Spleen (tissue), 11 donors: Measurements from ENCODE around the gene NDUFB10. TPM values are rescaled to one million over a fixed set of nuclear protein-coding genes. Genes with fewer than 3 reads are reported as not detected.

ENCODE experiments used
- DNase-seq: peaks from one replicate; pipeline ENCODE4 v3.0.0-alpha.2; 2020
- H3K27ac ChIP-seq, 8 donors: fragments of 200-600 bp; sonication (generic) in 7 of 8; 1 replicate in 4 of 8; 2 replicates in 4 of 8; pipeline versions ENCODE4 v1.5.0 to v1.8.0; 2016 to 2021; ENCODE audit warnings: inconsistent platforms in 4 of 8, mild to moderate bottlenecking in 4 of 8, moderate library complexity in 1 of 8
- H3K27me3 ChIP-seq, 7 donors: fragments of 200-600 bp; sonication (generic) in 6 of 7; replicated peaks in 1 of 7; 1 replicate in 4 of 7; 2 replicates in 3 of 7; pipeline versions ENCODE4 v1.5.0 to v1.8.0; 2016 to 2021; ENCODE audit warnings: inconsistent platforms in 3 of 7, mild to moderate bottlenecking in 1 of 7
- H3K36me3 ChIP-seq, 6 donors: fragments of 200-600 bp; sonication (generic) in 5 of 6; 1 replicate in 4 of 6; 2 replicates in 2 of 6; pipeline versions ENCODE4 v1.5.0 to v1.8.0; 2016 to 2021; ENCODE audit warnings: inconsistent platforms in 2 of 6
- H3K4me1 ChIP-seq, 6 donors: fragments of 200-600 bp; sonication (generic) in 5 of 6; 1 replicate in 3 of 6; 2 replicates in 3 of 6; pipeline versions ENCODE4 v1.5.0 to v1.8.0; 2016 to 2021; ENCODE audit warnings: inconsistent platforms in 3 of 6
- H3K4me3 ChIP-seq, 8 donors: fragments of 200-600 bp; sonication (generic) in 7 of 8; 1 replicate in 4 of 8; 2 replicates in 4 of 8; pipeline versions ENCODE4 v1.5.0 to v1.8.0; 2016 to 2021; ENCODE audit warnings: inconsistent platforms in 4 of 8, mild to moderate bottlenecking in 4 of 8, moderate library complexity in 2 of 8
- H3K9me3 ChIP-seq, 8 donors: fragments of 200-600 bp; sonication (generic) in 7 of 8; 1 replicate in 4 of 8; 2 replicates in 4 of 8; pipeline versions ENCODE4 v1.5.0 to v1.8.0; 2016 to 2021; ENCODE audit warnings: inconsistent platforms in 4 of 8
- POLR2A ChIP-seq, 3 donors: fragments of 450-650 bp; IDR thresholded peaks; one replicate each; pipeline ENCODE4 v1.5.1; 2017; ENCODE audit warnings: antibody characterized with exemption in 3 of 3, mild to moderate bottlenecking in 1 of 3
- POLR2AphosphoS5 ChIP-seq, 3 donors: sonication (generic); formaldehyde crosslinking; IDR thresholded peaks; one replicate each; pipeline ENCODE4 v1.5.1; 2017; ENCODE audit warnings: antibody characterized with exemption in 3 of 3
- WGBS, 5 donors: extraction: QIAGEN DNeasy Blood & Tissue Kit in 3 of 5; methylation state at CpG; one replicate each; pipeline versions ENCODE4 v1.1.5 to v1.1.7; 2013 to 2018; 5-methylcytosine and 5-hydroxymethylcytosine counted together
- intact Hi-C: fragments of 100-400 bp; cut with DNase I; formaldehyde crosslinking; loops from one replicate; pipeline ENCODE4 v1.15.0; 2023; ENCODE audit warnings: low total_unique reads
- polyA plus RNA-seq, 3 donors: library from polyadenylated mRNA; stranded (reverse); fragments of 200-250 nt; gene quantifications; one replicate each; pipeline ENCODE4 v1.2.1, GENCODE V29; 2013
- total RNA-seq, 7 donors: library from RNA; depleted of rRNA in 3 of 7; stranded (reverse); fragments of >200 nt in 3 of 7; fragmentation: NEBNext Ultra II Directional in 4 of 7; extraction: Animal tissue kit (Norgen Biotek cat#: 25700) in 4 of 7; gene quantifications; one replicate each; pipeline versions ENCODE4 v1.1.0 to v1.2.1, GENCODE V29; 2016 to 2021
- TF ChIP-seq, protein P1 (sequence below), 11 experiments: fragments of 200-600 bp in 7 of 11; fragments of 450-650 bp in 4 of 11; sonication (generic) in 4 of 11; IDR thresholded peaks in 8 of 11; conservative IDR thresholded peaks in 3 of 11; 1 replicate in 7 of 11; 2 replicates in 4 of 11; pipeline versions ENCODE4 v1.4.0 to v1.8.0; 2016 to 2021; ENCODE audit warnings: antibody characterized with exemption in 11 of 11, inconsistent platforms in 4 of 11, mild to moderate bottlenecking in 1 of 11
- donor health status: healthy with polysubstance abuse.
- donor health status: DM: no; HTN: no; CAD: no; lungs with moderate emphysema.
- donor health status: DM: no; HTN: no; CAD: no.
- donor health status: Bipolar disorder and iron deficiency.
- donor health status: healthy.
- donor health status: DM: no; HTN: no; CAD: no.
- donor health status: DM: yes; HTN: yes; CAD: no.

NDUFB10 gene
- total and polyA plus RNA-seq, 10 donors: 69.3 to 225 (median 137) TPM

DNA sequence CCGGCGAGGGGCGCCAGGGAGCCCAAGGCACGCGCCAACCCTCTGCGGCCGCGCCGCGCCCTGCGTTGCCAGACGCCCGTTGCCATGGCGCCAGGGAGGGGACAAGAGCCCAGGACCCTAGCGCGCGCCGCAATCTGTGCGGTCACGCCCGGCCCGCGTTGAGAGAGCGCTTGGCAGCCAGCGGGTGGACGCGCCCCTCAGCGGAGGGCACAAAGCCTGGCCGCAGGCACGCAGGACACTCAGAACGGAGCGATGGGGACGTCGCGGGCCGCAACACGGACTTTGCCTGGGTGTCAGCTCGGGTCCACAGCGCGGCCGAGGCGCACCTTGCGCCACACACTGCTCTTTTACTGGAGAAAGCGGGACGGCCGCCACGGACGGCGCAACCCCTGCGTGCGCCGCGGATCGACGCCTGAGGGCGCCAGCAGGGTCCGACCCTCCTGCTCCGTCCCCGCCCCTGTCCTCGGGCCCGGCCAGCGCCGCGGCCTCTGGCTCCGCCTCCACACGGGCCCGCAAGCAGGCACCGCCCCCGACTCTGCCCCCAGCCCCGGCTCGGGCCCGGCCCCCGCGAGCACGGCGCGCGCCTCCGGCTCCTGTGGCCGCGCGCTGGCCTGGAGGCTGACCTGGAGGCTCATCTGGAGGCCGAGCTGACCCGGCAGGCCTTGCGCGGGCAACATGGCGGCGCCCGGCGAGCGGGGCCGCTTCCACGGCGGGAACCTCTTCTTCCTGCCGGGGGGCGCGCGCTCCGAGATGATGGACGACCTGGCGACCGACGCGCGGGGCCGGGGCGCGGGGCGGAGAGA is 24.4 kb downstream of the NDUFB10 start, which contains the start of gene GFER:
Gene GFER (plus strand): TSS at position 650 of the 803 bp plus-strand sequence. CDS start 26 bp downstream, at position 676.
- WGBS, 5 donors: 0 to 2% (median 1%) methylated on average over 31 to 109 of the region's 109 CpGs
- TF ChIP-seq POLR2AphosphoS5 (IDR thresholded peaks at IDR 0.05) (peak; percentile 66 to 83 (median 71)), POLR2A (IDR thresholded peaks at IDR 0.05) (peak in 2 of 3 donors; percentile 44 to 50)
- TF ChIP-seq, protein P1, sequence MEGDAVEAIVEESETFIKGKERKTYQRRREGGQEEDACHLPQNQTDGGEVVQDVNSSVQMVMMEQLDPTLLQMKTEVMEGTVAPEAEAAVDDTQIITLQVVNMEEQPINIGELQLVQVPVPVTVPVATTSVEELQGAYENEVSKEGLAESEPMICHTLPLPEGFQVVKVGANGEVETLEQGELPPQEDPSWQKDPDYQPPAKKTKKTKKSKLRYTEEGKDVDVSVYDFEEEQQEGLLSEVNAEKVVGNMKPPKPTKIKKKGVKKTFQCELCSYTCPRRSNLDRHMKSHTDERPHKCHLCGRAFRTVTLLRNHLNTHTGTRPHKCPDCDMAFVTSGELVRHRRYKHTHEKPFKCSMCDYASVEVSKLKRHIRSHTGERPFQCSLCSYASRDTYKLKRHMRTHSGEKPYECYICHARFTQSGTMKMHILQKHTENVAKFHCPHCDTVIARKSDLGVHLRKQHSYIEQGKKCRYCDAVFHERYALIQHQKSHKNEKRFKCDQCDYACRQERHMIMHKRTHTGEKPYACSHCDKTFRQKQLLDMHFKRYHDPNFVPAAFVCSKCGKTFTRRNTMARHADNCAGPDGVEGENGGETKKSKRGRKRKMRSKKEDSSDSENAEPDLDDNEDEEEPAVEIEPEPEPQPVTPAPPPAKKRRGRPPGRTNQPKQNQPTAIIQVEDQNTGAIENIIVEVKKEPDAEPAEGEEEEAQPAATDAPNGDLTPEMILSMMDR (IDR thresholded peaks at IDR 0.05 in 8 of 11, conservative IDR thresholded peaks at IDR 0.05 in 3 of 11): peak in 9 of 11 experiments; percentile 4 to 65 (median 49)
- H3K9me3 ChIP-seq: no peaks in the 10 kb centered on the region
- peak within 1 kb of the TSS; percentile 76 to 94 (median 88) for H3K4me3 ChIP-seq
- peak; percentile 96 for DNase-seq
- H3K4me1 ChIP-seq: peaks cover 16 to 51% (median 34%) of the 10 kb centered on the region in 6 donors
- peaks cover 0 to 32% (median 20%) of the 10 kb centered on the region in 6 donors for H3K36me3 ChIP-seq
- H3K27ac ChIP-seq: peak within 1 kb of the TSS; percentile 55 to 87 (median 82)
- H3K27me3 ChIP-seq: peaks cover 3 to 58% (median 29%) of the 10 kb centered on the region in 7 donors
- intact Hi-C loops: no loop called here

DNA sequence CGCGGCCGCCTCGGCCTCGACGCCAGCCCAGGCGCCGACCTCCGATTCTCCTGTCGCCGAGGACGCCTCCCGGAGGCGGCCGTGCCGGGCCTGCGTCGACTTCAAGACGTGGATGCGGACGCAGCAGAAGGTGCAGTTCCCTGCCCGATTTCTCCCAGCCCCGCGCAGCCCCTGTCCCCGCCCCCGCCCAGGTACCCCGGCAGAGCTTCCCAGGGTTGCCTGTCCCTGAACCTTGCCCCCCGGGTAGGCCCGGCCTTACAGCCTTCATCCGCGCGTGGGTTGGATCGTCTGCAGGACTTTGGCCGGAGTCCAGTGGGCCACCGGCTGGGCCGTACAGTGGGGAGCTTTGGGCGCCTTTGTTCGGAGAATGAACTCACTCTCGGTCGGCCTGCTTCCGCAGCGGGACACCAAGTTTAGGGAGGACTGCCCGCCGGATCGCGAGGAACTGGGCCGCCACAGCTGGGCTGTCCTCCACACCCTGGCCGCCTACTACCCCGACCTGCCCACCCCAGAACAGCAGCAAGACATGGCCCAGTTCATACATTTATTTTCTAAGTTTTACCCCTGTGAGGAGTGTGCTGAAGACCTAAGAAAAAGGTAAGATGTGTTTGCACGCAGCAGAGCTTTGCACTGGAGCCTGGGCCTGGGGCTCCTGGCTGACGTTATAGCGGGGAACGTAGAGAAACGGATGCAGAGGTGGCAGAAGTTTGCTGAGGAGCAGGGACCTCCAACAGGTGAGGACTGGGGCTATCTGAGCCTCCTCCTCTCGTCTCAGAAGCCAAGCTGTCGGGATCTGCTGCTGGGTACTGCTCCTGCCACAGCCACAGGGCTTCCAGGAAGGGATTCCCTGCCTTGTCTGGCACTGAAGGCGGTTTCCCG is 25.2 kb downstream of the NDUFB10 start:
- DNase-seq: no peak
- peak overlapping the region; percentile 55 to 87 (median 82) for H3K27ac ChIP-seq
- 14 to 44% (median 15%) methylated on average over 19 to 58 of the region's 58 CpGs for WGBS, 5 donors
- peaks cover 0 to 24% (median 16%) of the 10 kb centered on the region in 6 donors for H3K36me3 ChIP-seq
- H3K4me1 ChIP-seq: peaks cover 16 to 51% (median 32%) of the 10 kb centered on the region in 6 donors
- peak overlapping the region; percentile 76 to 94 (median 88) for H3K4me3 ChIP-seq
- intact Hi-C loops: no loop called here
- no peaks in the 10 kb centered on the region for H3K9me3 ChIP-seq
- H3K27me3 ChIP-seq: peaks cover 3 to 58% (median 29%) of the 10 kb centered on the region in 7 donors
- TF ChIP-seq, protein P1 (IDR thresholded peaks at IDR 0.05 in 8 of 11, conservative IDR thresholded peaks at IDR 0.05 in 3 of 11): no peak
- TF ChIP-seq POLR2AphosphoS5 (IDR thresholded peaks at IDR 0.05) (no peak), POLR2A (IDR thresholded peaks at IDR 0.05) (no peak)

DNA sequence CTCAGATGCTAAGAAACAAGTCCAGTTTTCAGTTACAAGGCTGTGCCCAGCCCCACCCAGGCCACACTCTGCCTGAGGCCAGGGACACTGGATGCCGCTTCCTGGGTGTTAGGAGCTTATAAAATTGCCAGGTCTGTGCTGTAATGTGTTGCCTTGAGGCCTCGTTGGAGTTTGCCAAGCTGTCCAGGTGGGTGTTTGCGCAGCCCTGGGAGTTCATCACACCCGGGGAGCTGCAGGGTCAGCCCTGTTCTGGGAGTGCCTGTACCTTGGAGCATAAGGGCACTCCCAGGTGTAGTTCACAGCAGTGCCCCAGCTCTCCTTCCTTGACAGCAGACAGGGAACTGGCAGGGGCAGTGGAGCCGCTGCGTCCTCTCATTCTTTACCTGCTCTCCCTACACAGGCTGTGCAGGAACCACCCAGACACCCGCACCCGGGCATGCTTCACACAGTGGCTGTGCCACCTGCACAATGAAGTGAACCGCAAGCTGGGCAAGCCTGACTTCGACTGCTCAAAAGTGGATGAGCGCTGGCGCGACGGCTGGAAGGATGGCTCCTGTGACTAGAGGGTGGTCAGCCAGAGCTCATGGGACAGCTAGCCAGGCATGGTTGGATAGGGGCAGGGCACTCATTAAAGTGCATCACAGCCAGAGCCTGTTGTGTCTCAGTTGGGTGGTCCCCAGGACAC is 26.3 kb downstream of the NDUFB10 start:
- WGBS, 5 donors: 95 to 97% (median 96%) methylated on average over 11 to 14 of the region's 14 CpGs
- TF ChIP-seq POLR2AphosphoS5 (IDR thresholded peaks at IDR 0.05) (no peak), POLR2A (IDR thresholded peaks at IDR 0.05) (no peak)
- TF ChIP-seq, protein P1 (IDR thresholded peaks at IDR 0.05 in 8 of 11, conservative IDR thresholded peaks at IDR 0.05 in 3 of 11): no peak
- peaks cover 19 to 50% (median 35%) of the 10 kb centered on the region in 6 donors for H3K4me1 ChIP-seq

More for the DNA sequence above, 26.3 kb downstream of the NDUFB10 start:
- H3K4me3 ChIP-seq: peak overlapping the region in 1 of 8 donors; percentile 94
- peaks cover 0 to 23% (median 15%) of the 10 kb centered on the region in 6 donors for H3K36me3 ChIP-seq
- no peak overlapping the region for H3K27ac ChIP-seq
- no peak for DNase-seq
- intact Hi-C loops: no loop called here
- no peaks in the 10 kb centered on the region for H3K9me3 ChIP-seq
- peaks cover 0 to 58% (median 25%) of the 10 kb centered on the region in 7 donors for H3K27me3 ChIP-seq
